OCI-LY3 (cell line): ENCODE data around the gene EXOSC7.

Experiments used
- CTCF ChIP-seq: fragments of 200-600, 300-600 bp; sonication (generic); IDR thresholded peaks from 2 replicates; pipeline ENCODE4 v1.5.1; 2014; ENCODE audit warnings: antibody characterized with exemption, low read length, low read depth
- EZH2phosphoT487 ChIP-seq: fragments of 200-600 bp; shearing (Covaris generic); IDR thresholded peaks from 2 replicates; pipeline ENCODE4 v1.6.1; 2018; ENCODE audit warnings: antibody characterized with exemption, mixed run types, low read depth

- no peak for TF ChIP-seq CTCF
- TF ChIP-seq EZH2phosphoT487: no peak
Measured at GRCh38 chr3:44962621-44963393, 13.2 kb upstream of the EXOSC7 start.
